Bone marrow (tissue), 2 donors: Measurements from ENCODE around the gene DTD1.

Source experiments
- DNase-seq, 2 donors: peaks; one replicate each; lab custom pipeline; 2025; lab: John Stamatoyannopoulos, UW

Gene DTD1

GRCh38 chr20:18794428-18794787 is 206.6 kb downstream of the DTD1 start:
- DNase-seq, result no peak

- no peak for DNase-seq
Measured at GRCh38 chr20:18795366-18795765, 207.5 kb downstream of the DTD1 start.

- no peak for DNase-seq
Measured at GRCh38 chr20:18796282-18796833, 208.5 kb downstream of the DTD1 start.

GRCh38 chr20:18801516-18801915 is 213.7 kb downstream of the DTD1 start:
- no peak for DNase-seq

GRCh38 chr20:18802012-18802634 is 214.3 kb downstream of the DTD1 start:
- DNase-seq, result no peak

GRCh38 chr20:18805881-18806280 is 218.0 kb downstream of the DTD1 start:
- no peak for DNase-seq

- DNase-seq, result no peak
Measured at GRCh38 chr20:18808712-18809111, 220.9 kb downstream of the DTD1 start.

GRCh38 chr20:18811186-18811585 is 223.3 kb downstream of the DTD1 start:
- DNase-seq, result no peak

GRCh38 chr20:18811904-18812303 is 224.1 kb downstream of the DTD1 start:
- DNase-seq, result no peak

GRCh38 chr20:18813483-18813882 is 225.6 kb downstream of the DTD1 start, which contains the start of gene SCP2D1:
Gene SCP2D1 (plus strand): TSS chr20:18813783. CDS start chr20:18813816, 33 bp downstream.
- no peak for DNase-seq

GRCh38 chr20:18815194-18815942 is 227.5 kb downstream of the DTD1 start:
- DNase-seq, result no peak
